ENCODE measurements around the gene KDM4D. TPM values are rescaled to one million over a fixed set of nuclear protein-coding genes. Genes with fewer than 3 reads are reported as not detected.

The KDM4D gene
- total and polyA plus RNA-seq, 2 experiments from 2014 or later, result 0.65 to 0.94 TPM

- TF ChIP-seq, protein P1, sequence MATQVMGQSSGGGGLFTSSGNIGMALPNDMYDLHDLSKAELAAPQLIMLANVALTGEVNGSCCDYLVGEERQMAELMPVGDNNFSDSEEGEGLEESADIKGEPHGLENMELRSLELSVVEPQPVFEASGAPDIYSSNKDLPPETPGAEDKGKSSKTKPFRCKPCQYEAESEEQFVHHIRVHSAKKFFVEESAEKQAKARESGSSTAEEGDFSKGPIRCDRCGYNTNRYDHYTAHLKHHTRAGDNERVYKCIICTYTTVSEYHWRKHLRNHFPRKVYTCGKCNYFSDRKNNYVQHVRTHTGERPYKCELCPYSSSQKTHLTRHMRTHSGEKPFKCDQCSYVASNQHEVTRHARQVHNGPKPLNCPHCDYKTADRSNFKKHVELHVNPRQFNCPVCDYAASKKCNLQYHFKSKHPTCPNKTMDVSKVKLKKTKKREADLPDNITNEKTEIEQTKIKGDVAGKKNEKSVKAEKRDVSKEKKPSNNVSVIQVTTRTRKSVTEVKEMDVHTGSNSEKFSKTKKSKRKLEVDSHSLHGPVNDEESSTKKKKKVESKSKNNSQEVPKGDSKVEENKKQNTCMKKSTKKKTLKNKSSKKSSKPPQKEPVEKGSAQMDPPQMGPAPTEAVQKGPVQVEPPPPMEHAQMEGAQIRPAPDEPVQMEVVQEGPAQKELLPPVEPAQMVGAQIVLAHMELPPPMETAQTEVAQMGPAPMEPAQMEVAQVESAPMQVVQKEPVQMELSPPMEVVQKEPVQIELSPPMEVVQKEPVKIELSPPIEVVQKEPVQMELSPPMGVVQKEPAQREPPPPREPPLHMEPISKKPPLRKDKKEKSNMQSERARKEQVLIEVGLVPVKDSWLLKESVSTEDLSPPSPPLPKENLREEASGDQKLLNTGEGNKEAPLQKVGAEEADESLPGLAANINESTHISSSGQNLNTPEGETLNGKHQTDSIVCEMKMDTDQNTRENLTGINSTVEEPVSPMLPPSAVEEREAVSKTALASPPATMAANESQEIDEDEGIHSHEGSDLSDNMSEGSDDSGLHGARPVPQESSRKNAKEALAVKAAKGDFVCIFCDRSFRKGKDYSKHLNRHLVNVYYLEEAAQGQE (IDR thresholded peaks at IDR 0.05; ENCODE audit: unreplicated experiment), result no peak
- no peak for TF ChIP-seq CREB1 (CRISPR knock-in tag; IDR thresholded peaks at IDR 0.05; ENCODE audit: low read depth)
- TF ChIP-seq JUNB (IDR thresholded peaks at IDR 0.05; ENCODE audit: unreplicated experiment), result no peak
- no peak for TF ChIP-seq ZNF114 (CRISPR knock-in tag; IDR thresholded peaks at IDR 0.05)
- no peak for TF ChIP-seq EZH2 (IDR thresholded peaks at IDR 0.05; ENCODE audit: low read depth, unreplicated experiment)
- no peak for TF ChIP-seq POLR2AphosphoS5 (IDR thresholded peaks at IDR 0.05; ENCODE audit: low read depth)
Observed at GRCh38 chr11:94924171-94924572, 49.3 kb upstream of the KDM4D start (continued).

GRCh38 chr11:94924612-94925011, 48.9 kb upstream of the KDM4D start:
- no peaks in the 10 kb centered on the region for H3K36me3 ChIP-seq (ENCODE audit: insufficient read depth)
- no peak overlapping the region for H3K27ac ChIP-seq (ENCODE audit: low read depth)
- H3K36me3 Mint-ChIP-seq (ENCODE audit: low read depth), result no peaks in the 10 kb centered on the region
- no peaks in the 10 kb centered on the region for H3F3A ChIP-seq (replicated peaks; ENCODE audit: low read depth)
- no peaks in the 10 kb centered on the region for H3K9me2 ChIP-seq (ENCODE audit: insufficient read depth)
- H3K4me3 Mint-ChIP-seq, result no peak overlapping the region
- DNase-seq (ENCODE audit: low spot score) (no peak), ATAC-seq (no peak)
- TF ChIP-seq NANOG (IDR thresholded peaks at IDR 0.05; ENCODE audit: borderline replicate concordance) (no peak), EZH2phosphoT487 (IDR thresholded peaks at IDR 0.05; ENCODE audit: unreplicated experiment) (no peak), JUNB (IDR thresholded peaks at IDR 0.05; ENCODE audit: unreplicated experiment) (no peak), STAT1 (IDR thresholded peaks at IDR 0.05; ENCODE audit: unreplicated experiment) (no peak), ZNF114 (CRISPR knock-in tag; IDR thresholded peaks at IDR 0.05) (no peak), ZNF462 (CRISPR knock-in tag; IDR thresholded peaks at IDR 0.05) (no peak), CTCF (conservative IDR thresholded peaks at IDR 0.05; ENCODE audit: low read depth in 2 of 2) (no peak), EZH2 (IDR thresholded peaks at IDR 0.05; ENCODE audit: low read depth, unreplicated experiment) (no peak)
- no peaks in the 10 kb centered on the region for H3K27me3 Mint-ChIP-seq (ENCODE audit: insufficient read depth, low read depth, poor library complexity)
- no peaks in the 10 kb centered on the region for H3K79me2 ChIP-seq (replicated peaks; ENCODE audit: insufficient read depth)
- no peak overlapping the region for H3K4me2 ChIP-seq
- no peaks in the 10 kb centered on the region for H3K9me3 Mint-ChIP-seq
- no peaks in the 10 kb centered on the region for H3K4me1 ChIP-seq (ENCODE audit: insufficient read depth)
- H2AFZ ChIP-seq, result no peak overlapping the region
- no peaks in the 10 kb centered on the region; the same call in 1 of the 2 replicates for H4K20me1 ChIP-seq (replicated peaks; ENCODE audit: insufficient read depth)
- H3K4me1 Mint-ChIP-seq, result peaks cover 17% of the 10 kb centered on the region
- no peak overlapping the region for H3K27ac Mint-ChIP-seq
- no peaks in the 10 kb centered on the region for H3K27me3 ChIP-seq (ENCODE audit: insufficient read depth)
- H3K4me3 ChIP-seq, result no peak overlapping the region

All from GM23338 (cell line).